ENCODE data around the gene VAPB. TPM values are rescaled to one million over a fixed set of nuclear protein-coding genes. Genes with fewer than 3 reads are reported as not detected.

Gene VAPB
- total RNA-seq, 3 donors from 2014 or later (not counting 1 experiment from before 2014, with no cell fraction given) = 20.3 to 23.1 (median 21.3) TPM

DNA sequence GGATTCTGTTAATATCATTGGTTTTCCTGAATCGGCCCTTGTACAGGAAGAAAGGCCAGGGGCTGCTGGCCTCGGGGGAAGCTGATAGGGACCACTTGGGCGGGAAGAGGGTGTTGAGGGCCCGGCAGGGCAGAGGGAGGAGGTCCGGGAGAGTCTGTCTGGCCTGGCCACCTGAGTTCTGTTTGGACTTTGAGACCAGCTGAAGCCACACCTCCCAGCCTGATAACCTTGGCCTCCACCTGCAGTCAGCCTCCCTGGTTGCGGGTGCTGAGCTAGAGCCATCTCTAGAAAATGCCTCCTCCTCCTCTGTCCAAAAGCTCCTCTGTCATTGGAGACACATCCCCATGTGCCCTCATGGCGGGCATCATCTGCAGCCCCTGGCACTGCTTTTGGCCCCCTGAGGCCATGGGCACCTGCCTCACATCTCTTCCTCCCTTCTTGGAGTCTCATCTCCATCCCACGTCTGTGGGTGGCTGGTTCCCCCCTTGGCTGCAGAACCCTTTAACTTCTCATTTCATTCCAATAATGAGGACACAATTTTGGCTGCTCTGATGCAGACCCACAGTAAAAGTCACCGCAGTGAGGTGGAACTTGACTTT, 109.5 kb downstream of the VAPB start:
- Histone ChIP-seq H3K4me3 (ENCODE audit: low read length) (no peak overlapping the region), H3K27me3 (ENCODE audit: control insufficient read depth, insufficient read depth, low read length) (no peaks in the 10 kb centered on the region), H3K4me1 (ENCODE audit: control insufficient read depth, insufficient read depth, low read length) (no peaks in the 10 kb centered on the region), H3K9me3 (ENCODE audit: control insufficient read depth, insufficient read depth, low read length) (no peaks in the 10 kb centered on the region), H3K27ac (ENCODE audit: low read length) (no peak overlapping the region), H3K36me3 (ENCODE audit: control insufficient read depth, insufficient read depth, low read length) (no peaks in the 10 kb centered on the region)
- H3K4me3 Mint-ChIP-seq = no peak overlapping the region
- H3K27ac Mint-ChIP-seq = no peak overlapping the region
- H3K4me1 Mint-ChIP-seq = no peaks in the 10 kb centered on the region
- no peak for DNase-seq
- no peaks in the 10 kb centered on the region for H3K36me3 Mint-ChIP-seq
- ATAC-seq = no peak
- TF ChIP-seq, protein P1, sequence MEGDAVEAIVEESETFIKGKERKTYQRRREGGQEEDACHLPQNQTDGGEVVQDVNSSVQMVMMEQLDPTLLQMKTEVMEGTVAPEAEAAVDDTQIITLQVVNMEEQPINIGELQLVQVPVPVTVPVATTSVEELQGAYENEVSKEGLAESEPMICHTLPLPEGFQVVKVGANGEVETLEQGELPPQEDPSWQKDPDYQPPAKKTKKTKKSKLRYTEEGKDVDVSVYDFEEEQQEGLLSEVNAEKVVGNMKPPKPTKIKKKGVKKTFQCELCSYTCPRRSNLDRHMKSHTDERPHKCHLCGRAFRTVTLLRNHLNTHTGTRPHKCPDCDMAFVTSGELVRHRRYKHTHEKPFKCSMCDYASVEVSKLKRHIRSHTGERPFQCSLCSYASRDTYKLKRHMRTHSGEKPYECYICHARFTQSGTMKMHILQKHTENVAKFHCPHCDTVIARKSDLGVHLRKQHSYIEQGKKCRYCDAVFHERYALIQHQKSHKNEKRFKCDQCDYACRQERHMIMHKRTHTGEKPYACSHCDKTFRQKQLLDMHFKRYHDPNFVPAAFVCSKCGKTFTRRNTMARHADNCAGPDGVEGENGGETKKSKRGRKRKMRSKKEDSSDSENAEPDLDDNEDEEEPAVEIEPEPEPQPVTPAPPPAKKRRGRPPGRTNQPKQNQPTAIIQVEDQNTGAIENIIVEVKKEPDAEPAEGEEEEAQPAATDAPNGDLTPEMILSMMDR (IDR thresholded peaks at IDR 0.05) = no peak
- H3K27me3 Mint-ChIP-seq (ENCODE audit: low read depth in 2 of 2) = no peaks in the 10 kb centered on the region
- no peaks in the 10 kb centered on the region for H3K9me3 Mint-ChIP-seq
- intact Hi-C loops (cut with micrococcal nuclease) = no loop called here
- WGBS (ENCODE audit: insufficient coverage) = 68% methylated on average over 9 of the region's 9 CpGs

- H3K36me3 Mint-ChIP-seq = no peaks in the 10 kb centered on the region
- 95% methylated on average over 7 of the region's 7 CpGs for WGBS (ENCODE audit: insufficient coverage)
- no peaks in the 10 kb centered on the region for H3K4me1 ChIP-seq (ENCODE audit: control insufficient read depth, insufficient read depth, low read length)
- H3K4me3 ChIP-seq (ENCODE audit: low read length) = no peak overlapping the region
- intact Hi-C loops (cut with micrococcal nuclease) = no loop called here
- no peaks in the 10 kb centered on the region for H3K9me3 Mint-ChIP-seq
- no peak for ATAC-seq
- H3K36me3 ChIP-seq (ENCODE audit: control insufficient read depth, insufficient read depth, low read length) = no peaks in the 10 kb centered on the region
- no peak overlapping the region for H3K4me3 Mint-ChIP-seq
- TF ChIP-seq, protein P1 (IDR thresholded peaks at IDR 0.05) = no peak
- no peak for DNase-seq
- H3K27ac Mint-ChIP-seq = no peak overlapping the region
- no peak overlapping the region for H3K27ac ChIP-seq (ENCODE audit: low read length)
- no peaks in the 10 kb centered on the region for H3K27me3 Mint-ChIP-seq (ENCODE audit: low read depth in 2 of 2)
- peaks cover 13% of the 10 kb centered on the region for H3K9me3 ChIP-seq (ENCODE audit: control insufficient read depth, insufficient read depth, low read length)
- no peaks in the 10 kb centered on the region for H3K4me1 Mint-ChIP-seq
- no peaks in the 10 kb centered on the region for H3K27me3 ChIP-seq (ENCODE audit: control insufficient read depth, insufficient read depth, low read length)
These were observed 111.2 kb downstream of the VAPB start for GRCh38 chr20:58500256-58500655.

Other genes with a start within 250 kb of the VAPB start
- gene ANKRD60, start 160.6 kb upstream of the VAPB start, total RNA-seq = not detected
- 10 to 100 TPM; 19.6 to 29.8 (median 28.6) TPM for gene RAB22A, start 79.5 kb upstream of the VAPB start, total RNA-seq
- gene APCDD1L, start 126.2 kb downstream of the VAPB start, total RNA-seq = not detected

All from natural killer cell (primary cell).